ENCODE data around the gene PARD3.
A peak's percentile ranks its signal among the peaks of the same experiment; 100 is the strongest.

Gene PARD3

DNA sequence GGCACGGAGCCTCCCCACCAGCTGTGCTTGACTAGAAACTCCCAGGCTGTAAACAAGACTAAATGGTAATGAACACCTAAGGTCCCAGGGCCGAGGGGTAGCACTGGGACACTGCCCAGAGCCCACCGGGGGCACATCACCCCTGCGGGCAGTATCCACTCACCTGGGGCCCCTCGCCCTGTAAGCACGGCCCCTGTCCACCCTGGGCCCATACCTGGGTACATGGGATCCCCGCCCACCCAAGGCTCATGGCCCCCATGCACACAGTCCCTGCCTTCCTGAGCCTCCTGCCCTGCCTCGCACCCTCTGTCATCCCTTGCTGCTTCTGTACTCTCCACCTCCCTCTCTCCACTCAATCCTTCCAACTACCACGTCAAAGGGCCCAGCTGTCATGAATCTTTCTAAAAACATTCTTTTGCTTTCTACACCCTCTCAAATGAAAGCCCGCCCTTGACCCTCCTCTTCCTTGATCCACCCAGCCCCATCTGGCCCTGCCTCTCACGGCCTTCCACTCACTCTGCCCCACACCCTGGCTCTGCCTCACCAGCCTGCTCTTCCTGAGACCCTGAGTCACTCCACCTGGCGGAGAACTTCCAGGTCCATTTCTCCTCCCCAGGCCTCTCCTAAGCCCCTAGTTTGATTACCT is 173.1 kb downstream of the PARD3 start:
- DNase-seq (ENCODE audit: extremely low read depth, insufficient read length) = no peak
- TF ChIP-seq, protein P1, sequence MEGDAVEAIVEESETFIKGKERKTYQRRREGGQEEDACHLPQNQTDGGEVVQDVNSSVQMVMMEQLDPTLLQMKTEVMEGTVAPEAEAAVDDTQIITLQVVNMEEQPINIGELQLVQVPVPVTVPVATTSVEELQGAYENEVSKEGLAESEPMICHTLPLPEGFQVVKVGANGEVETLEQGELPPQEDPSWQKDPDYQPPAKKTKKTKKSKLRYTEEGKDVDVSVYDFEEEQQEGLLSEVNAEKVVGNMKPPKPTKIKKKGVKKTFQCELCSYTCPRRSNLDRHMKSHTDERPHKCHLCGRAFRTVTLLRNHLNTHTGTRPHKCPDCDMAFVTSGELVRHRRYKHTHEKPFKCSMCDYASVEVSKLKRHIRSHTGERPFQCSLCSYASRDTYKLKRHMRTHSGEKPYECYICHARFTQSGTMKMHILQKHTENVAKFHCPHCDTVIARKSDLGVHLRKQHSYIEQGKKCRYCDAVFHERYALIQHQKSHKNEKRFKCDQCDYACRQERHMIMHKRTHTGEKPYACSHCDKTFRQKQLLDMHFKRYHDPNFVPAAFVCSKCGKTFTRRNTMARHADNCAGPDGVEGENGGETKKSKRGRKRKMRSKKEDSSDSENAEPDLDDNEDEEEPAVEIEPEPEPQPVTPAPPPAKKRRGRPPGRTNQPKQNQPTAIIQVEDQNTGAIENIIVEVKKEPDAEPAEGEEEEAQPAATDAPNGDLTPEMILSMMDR (IDR thresholded peaks at IDR 0.05; ENCODE audit: insufficient read depth, low read length, poor library complexity, severe bottlenecking) = no peak
- Histone ChIP-seq H3K27me3 (replicated peaks; ENCODE audit: control insufficient read depth, insufficient read depth, low read length) (no peaks in the 10 kb centered on the region), H3K4me3 (replicated peaks; ENCODE audit: low read depth, low read length) (no peak overlapping the region), H3K36me3 (ENCODE audit: control insufficient read depth, insufficient read depth, low read length) (no peaks in the 10 kb centered on the region)

- Histone ChIP-seq H3K36me3 (ENCODE audit: control insufficient read depth, insufficient read depth, low read length) (no peaks in the 10 kb centered on the region), H3K4me3 (replicated peaks; ENCODE audit: low read depth, low read length) (no peak overlapping the region), H3K27me3 (replicated peaks; ENCODE audit: control insufficient read depth, insufficient read depth, low read length) (no peaks in the 10 kb centered on the region)
- TF ChIP-seq, protein P1 (IDR thresholded peaks at IDR 0.05; ENCODE audit: insufficient read depth, low read length, poor library complexity, severe bottlenecking) = no peak
- DNase-seq (ENCODE audit: extremely low read depth, insufficient read length) = no peak
Observed at GRCh38 chr10:34641147-34641912, 173.8 kb downstream of the PARD3 start.

GRCh38 chr10:34638406-34639054 is 176.6 kb downstream of the PARD3 start:
- no peak for DNase-seq (ENCODE audit: extremely low read depth, insufficient read length)
- no peak overlapping the region for H3K4me3 ChIP-seq (replicated peaks; ENCODE audit: low read depth, low read length)
- no peaks in the 10 kb centered on the region for H3K27me3 ChIP-seq (replicated peaks; ENCODE audit: control insufficient read depth, insufficient read depth, low read length)
- H3K36me3 ChIP-seq (ENCODE audit: control insufficient read depth, insufficient read depth, low read length) = no peaks in the 10 kb centered on the region
- TF ChIP-seq, protein P1 (IDR thresholded peaks at IDR 0.05; ENCODE audit: insufficient read depth, low read length, poor library complexity, severe bottlenecking) = peak; percentile 86

GRCh38 chr10:34637418-34637911 is 177.6 kb downstream of the PARD3 start:
- TF ChIP-seq, protein P1 (IDR thresholded peaks at IDR 0.05; ENCODE audit: insufficient read depth, low read length, poor library complexity, severe bottlenecking) = peak; percentile 99
- Histone ChIP-seq H3K36me3 (ENCODE audit: control insufficient read depth, insufficient read depth, low read length) (no peaks in the 10 kb centered on the region), H3K27me3 (replicated peaks; ENCODE audit: control insufficient read depth, insufficient read depth, low read length) (no peaks in the 10 kb centered on the region), H3K4me3 (replicated peaks; ENCODE audit: low read depth, low read length) (no peak overlapping the region)
- peak; percentile 81 for DNase-seq (ENCODE audit: extremely low read depth, insufficient read length)

- no peaks in the 10 kb centered on the region for H3K27me3 ChIP-seq (replicated peaks; ENCODE audit: control insufficient read depth, insufficient read depth, low read length)
- H3K36me3 ChIP-seq (ENCODE audit: control insufficient read depth, insufficient read depth, low read length) = no peaks in the 10 kb centered on the region
- no peak for DNase-seq (ENCODE audit: extremely low read depth, insufficient read length)
- TF ChIP-seq, protein P1 (IDR thresholded peaks at IDR 0.05; ENCODE audit: insufficient read depth, low read length, poor library complexity, severe bottlenecking) = no peak
- H3K4me3 ChIP-seq (replicated peaks; ENCODE audit: low read depth, low read length) = no peak overlapping the region
Observed at GRCh38 chr10:34635111-34635510, 180.0 kb downstream of the PARD3 start.

Data from GM06990 (cell line).